Osteocyte (in vitro differentiated cells): ENCODE data around the gene SYCE3. TPM values are rescaled to one million over a fixed set of nuclear protein-coding genes. Genes with fewer than 3 reads are reported as not detected.

Experiments
- DNase-seq: peaks from one replicate; pipeline ENCODE4 v3.0.0; 2021; ENCODE audit warnings: mixed read lengths; ENCODE audit not compliant: unreplicated experiment; ENCODE audit errors: extremely low spot score
- H3K27ac Mint-ChIP-seq: one replicate; pipeline ENCODE4 v1.8.0; 2021; ENCODE audit warnings: mild to moderate bottlenecking, mixed read lengths; ENCODE audit not compliant: unreplicated experiment
- H3K27me3 Mint-ChIP-seq: one replicate; pipeline ENCODE4 v1.8.0; 2021; ENCODE audit warnings: mixed read lengths; ENCODE audit not compliant: unreplicated experiment
- H3K36me3 Mint-ChIP-seq: one replicate; pipeline ENCODE4 v1.8.0; 2021; ENCODE audit warnings: mixed read lengths; ENCODE audit not compliant: unreplicated experiment
- H3K4me1 Mint-ChIP-seq: one replicate; pipeline ENCODE4 v1.8.0; 2021; ENCODE audit warnings: mixed read lengths; ENCODE audit not compliant: unreplicated experiment
- H3K4me3 Mint-ChIP-seq: one replicate; pipeline ENCODE4 v1.8.0; 2021; ENCODE audit warnings: mild to moderate bottlenecking, moderate library complexity, mixed read lengths; ENCODE audit not compliant: unreplicated experiment
- H3K9me3 Mint-ChIP-seq: one replicate; pipeline ENCODE4 v1.8.0; 2021; ENCODE audit warnings: mixed read lengths; ENCODE audit not compliant: unreplicated experiment
- CTCF ChIP-seq: fragments of 200-600 bp; sonication (generic); IDR thresholded peaks from 2 replicates; pipeline ENCODE4 v1.5.0; 2021; ENCODE audit warnings: antibody characterized with exemption, mild to moderate bottlenecking, moderate library complexity
- long read RNA-seq: library from polyadenylated mRNA; unstranded; transcript quantifications from one replicate; pipeline ENCODE4 v2.0.0, GENCODE V29; 2021
- total RNA-seq: library from RNA; stranded (reverse); gene quantifications from 2 replicates; pipeline ENCODE4 v1.2.1, GENCODE V29; 2021

Gene SYCE3
- total RNA-seq = not detected in 2 replicates
- long read RNA-seq = 0 reads

GRCh38 chr22:50562523-50563412, at the start of gene SYCE3:
SYCE3 (minus strand) TSS chr22:50562919; CDS start chr22:50556405, 6,514 bp downstream.
- Mint-ChIP-seq H3K36me3 (no peaks in the 10 kb centered on the region), H3K4me1 (peaks cover 17% of the 10 kb centered on the region), H3K27ac (peak within 1 kb of the TSS; percentile 60), H3K4me3 (peak within 1 kb of the TSS; percentile 97), H3K27me3 (peaks cover 30% of the 10 kb centered on the region), H3K9me3 (no peaks in the 10 kb centered on the region)
- peak; percentile 98 for TF ChIP-seq CTCF
- DNase-seq = peak; percentile 98

- no peak for DNase-seq
Observed at GRCh38 chr22:50612168-50612527, 49.4 kb upstream of the SYCE3 start.

GRCh38 chr22:50611341-50612060, 48.8 kb upstream of the SYCE3 start:
- Mint-ChIP-seq H3K4me3 (no peak overlapping the region), H3K27me3 (peaks cover 16% of the 10 kb centered on the region), H3K4me1 (peaks cover 2% of the 10 kb centered on the region), H3K36me3 (no peaks in the 10 kb centered on the region), H3K27ac (no peak overlapping the region), H3K9me3 (no peaks in the 10 kb centered on the region)
- TF ChIP-seq CTCF = no peak
- DNase-seq = no peak

More at GRCh38 chr22:50612168-50612527, 49.4 kb upstream of the SYCE3 start:
- Mint-ChIP-seq H3K27ac (no peak overlapping the region), H3K9me3 (no peaks in the 10 kb centered on the region), H3K27me3 (peaks cover 16% of the 10 kb centered on the region), H3K4me3 (no peak overlapping the region), H3K4me1 (peaks cover 2% of the 10 kb centered on the region), H3K36me3 (no peaks in the 10 kb centered on the region)
- TF ChIP-seq CTCF = no peak

GRCh38 chr22:50610581-50610980, 47.9 kb upstream of the SYCE3 start:
- peaks cover 14% of the 10 kb centered on the region for H3K27me3 Mint-ChIP-seq
- TF ChIP-seq CTCF = no peak
- no peak for DNase-seq

GRCh38 chr22:50610041-50610451, 47.3 kb upstream of the SYCE3 start:
- no peak for DNase-seq
- H3K36me3 Mint-ChIP-seq = no peaks in the 10 kb centered on the region
- peaks cover 2% of the 10 kb centered on the region for H3K4me1 Mint-ChIP-seq
- no peak for TF ChIP-seq CTCF
- H3K27ac Mint-ChIP-seq = no peak overlapping the region
- H3K27me3 Mint-ChIP-seq = peaks cover 10% of the 10 kb centered on the region
- no peaks in the 10 kb centered on the region for H3K9me3 Mint-ChIP-seq
- no peak overlapping the region for H3K4me3 Mint-ChIP-seq

More at GRCh38 chr22:50610581-50610980, 47.9 kb upstream of the SYCE3 start:
- Mint-ChIP-seq H3K36me3 (no peaks in the 10 kb centered on the region), H3K9me3 (no peaks in the 10 kb centered on the region), H3K4me3 (no peak overlapping the region), H3K4me1 (peaks cover 2% of the 10 kb centered on the region), H3K27ac (no peak overlapping the region)
